ENCODE results near the gene LYRM1. TPM values are rescaled to one million over a fixed set of nuclear protein-coding genes. Genes with fewer than 3 reads are reported as not detected.

Gene LYRM1
- polyA plus RNA-seq, 1 donor (not counting 4 experiments of a cell fraction or from before 2014, with no cell fraction given), result 21.7 TPM

DNA sequence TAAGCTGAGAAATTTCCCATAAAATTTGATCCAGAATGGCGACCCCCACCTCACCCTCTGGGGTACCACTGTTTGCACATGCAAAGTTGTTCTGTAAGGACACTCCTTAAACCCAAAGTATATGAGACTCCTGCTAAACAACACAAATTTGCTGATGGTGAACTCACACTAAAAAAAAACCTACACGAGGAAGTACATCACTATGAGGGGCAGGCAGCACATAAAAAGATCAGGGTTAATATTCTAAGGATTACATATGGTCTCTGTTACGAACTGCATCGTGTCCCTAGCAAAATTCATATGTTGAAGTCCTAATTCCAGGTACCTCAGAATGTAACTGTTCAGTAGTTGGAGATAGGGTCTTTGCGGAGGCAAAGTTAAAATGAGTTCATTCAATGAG is 60.3 kb downstream of the LYRM1 start:
- DNase-seq (ENCODE audit: low read depth, low spot score) (no peak), FAIRE-seq (no peak)
- Histone ChIP-seq H3K4me3 (ENCODE audit: control insufficient read depth in 2 of 3, extremely low read depth in 1 of 3, insufficient read depth in 2 of 3, low read depth in 1 of 3, low read length in 3 of 3) (no peak overlapping the region), H3K9me3 (ENCODE audit: control insufficient read depth, low read depth, low read length) (no peaks in the 10 kb centered on the region), H4K20me1 (ENCODE audit: control insufficient read depth, extremely low read depth, insufficient read depth, low read length) (no peaks in the 10 kb centered on the region), H3K36me3 (ENCODE audit: control insufficient read depth in 2 of 2, extremely low read depth in 1 of 2, insufficient read depth in 2 of 2, low read length in 2 of 2) (no peaks in the 10 kb centered on the region), H3K9ac (ENCODE audit: control insufficient read depth, extremely low read depth, insufficient read depth, low read length) (no peak overlapping the region), H3K9me1 (ENCODE audit: control insufficient read depth, extremely low read depth, insufficient read depth, low read length) (no peaks in the 10 kb centered on the region), H3K27ac (ENCODE audit: control insufficient read depth, insufficient read depth, low read length) (no peak overlapping the region), H3K4me1 (ENCODE audit: control insufficient read depth, extremely low read depth, insufficient read depth, low read length) (no peaks in the 10 kb centered on the region), H3K79me2 (ENCODE audit: control insufficient read depth, insufficient read depth, low read length) (no peaks in the 10 kb centered on the region), H3K4me2 (ENCODE audit: control insufficient read depth, extremely low read depth, insufficient read depth, low read depth, low read length) (no peak overlapping the region), H3K27me3 (ENCODE audit: control insufficient read depth, extremely low read depth, insufficient read depth, low read length) (no peaks in the 10 kb centered on the region), H2AFZ (ENCODE audit: control insufficient read depth, low read length) (no peak overlapping the region)
- dilution Hi-C loops (cut with MboI; ENCODE audit: extremely low pct_ligation_motif_present, low sequenced_read_pairs), result no loop called here
- TF ChIP-seq EZH2 (IDR thresholded peaks at IDR 0.05; ENCODE audit: low read length), result no peak
- TF ChIP-seq CTCF (optimal IDR thresholded peaks at IDR 0.05 in 1 of 3, IDR thresholded peaks at IDR 0.05 in 1 of 3, conservative IDR thresholded peaks at IDR 0.05 in 1 of 3; ENCODE audit: extremely low read depth in 1 of 3, insufficient read depth in 2 of 3, low read length in 3 of 3), result no peak

- Histone ChIP-seq H3K27me3 (ENCODE audit: control insufficient read depth, extremely low read depth, insufficient read depth, low read length) (no peaks in the 10 kb centered on the region), H4K20me1 (ENCODE audit: control insufficient read depth, extremely low read depth, insufficient read depth, low read length) (no peaks in the 10 kb centered on the region), H3K9me3 (ENCODE audit: control insufficient read depth, low read depth, low read length) (no peaks in the 10 kb centered on the region), H3K4me1 (ENCODE audit: control insufficient read depth, extremely low read depth, insufficient read depth, low read length) (peaks cover 11% of the 10 kb centered on the region), H3K79me2 (ENCODE audit: control insufficient read depth, insufficient read depth, low read length) (no peaks in the 10 kb centered on the region), H3K36me3 (ENCODE audit: control insufficient read depth in 2 of 2, extremely low read depth in 1 of 2, insufficient read depth in 2 of 2, low read length in 2 of 2) (no peaks in the 10 kb centered on the region), H3K27ac (ENCODE audit: control insufficient read depth, insufficient read depth, low read length) (no peak overlapping the region), H3K4me2 (ENCODE audit: control insufficient read depth, extremely low read depth, insufficient read depth, low read depth, low read length) (no peak overlapping the region), H3K9me1 (ENCODE audit: control insufficient read depth, extremely low read depth, insufficient read depth, low read length) (no peaks in the 10 kb centered on the region), H2AFZ (ENCODE audit: control insufficient read depth, low read length) (no peak overlapping the region), H3K4me3 (ENCODE audit: control insufficient read depth in 2 of 3, extremely low read depth in 1 of 3, insufficient read depth in 2 of 3, low read depth in 1 of 3, low read length in 3 of 3) (no peak overlapping the region), H3K9ac (ENCODE audit: control insufficient read depth, extremely low read depth, insufficient read depth, low read length) (no peak overlapping the region)
- no peak for FAIRE-seq
- no peak for DNase-seq (ENCODE audit: low read depth, low spot score)
- dilution Hi-C loops (cut with MboI; ENCODE audit: extremely low pct_ligation_motif_present, low sequenced_read_pairs), result no loop called here
- TF ChIP-seq CTCF (optimal IDR thresholded peaks at IDR 0.05 in 1 of 3, IDR thresholded peaks at IDR 0.05 in 1 of 3, conservative IDR thresholded peaks at IDR 0.05 in 1 of 3; ENCODE audit: extremely low read depth in 1 of 3, insufficient read depth in 2 of 3, low read length in 3 of 3) (no peak), EZH2 (IDR thresholded peaks at IDR 0.05; ENCODE audit: low read length) (no peak)
Measured at GRCh38 chr16:20968765-20969164, 68.2 kb downstream of the LYRM1 start.
